ENCODE results near the gene COL4A6.

The COL4A6 gene

GRCh38 chrX:108316456-108316855, 121.8 kb downstream of the COL4A6 start:
- Histone ChIP-seq H3K9ac (no peak overlapping the region), H3K4me1 (no peaks in the 10 kb centered on the region), H3K36me3 (no peaks in the 10 kb centered on the region), H3K27ac (no peak overlapping the region), H3K9me3 (replicated peaks in 1 of 11) (peaks cover 0 to 10% (median 0%) of the 10 kb centered on the region in 11 experiments; a peak in 1 of 22 replicates), H3K4me2 (no peak overlapping the region), H3K27me3 (peaks cover 59 to 88% (median 83%) of the 10 kb centered on the region in 11 experiments), H3K4me3 (no peak overlapping the region), H4K20me1 (no peaks in the 10 kb centered on the region)
- no peak for TF ChIP-seq Cebpa-rat (IDR thresholded peaks at IDR 0.05)

GRCh38 chrX:108313669-108314068, 124.6 kb downstream of the COL4A6 start:
- no peaks in the 10 kb centered on the region for H3K36me3 ChIP-seq
- no peak for TF ChIP-seq Cebpa-rat (IDR thresholded peaks at IDR 0.05)
- H3K27ac ChIP-seq, result no peak overlapping the region
- no peaks in the 10 kb centered on the region for H3K4me1 ChIP-seq
- peaks cover 0 to 10% (median 0%) of the 10 kb centered on the region in 11 experiments; a peak in 1 of 22 replicates for H3K9me3 ChIP-seq (replicated peaks in 1 of 11)
- H3K4me2 ChIP-seq, result no peak overlapping the region
- H3K4me3 ChIP-seq, result no peak overlapping the region
- H3K27me3 ChIP-seq, result peaks cover 60 to 88% (median 83%) of the 10 kb centered on the region in 11 experiments
- no peaks in the 10 kb centered on the region for H4K20me1 ChIP-seq
- H3K9ac ChIP-seq, result no peak overlapping the region

GRCh38 chrX:108312957-108313356, 125.3 kb downstream of the COL4A6 start:
- Histone ChIP-seq H3K4me1 (no peaks in the 10 kb centered on the region), H3K27me3 (peaks cover 67 to 95% (median 90%) of the 10 kb centered on the region in 11 experiments), H3K4me2 (no peak overlapping the region), H3K9ac (no peak overlapping the region), H3K27ac (no peak overlapping the region), H3K4me3 (no peak overlapping the region), H3K36me3 (no peaks in the 10 kb centered on the region), H3K9me3 (replicated peaks in 1 of 11) (peaks cover 0 to 10% (median 0%) of the 10 kb centered on the region in 11 experiments; a peak in 1 of 22 replicates), H4K20me1 (no peaks in the 10 kb centered on the region; a peak in 1 of 22 replicates)
- TF ChIP-seq Cebpa-rat (IDR thresholded peaks at IDR 0.05), result no peak

- H3K4me1 ChIP-seq, result no peaks in the 10 kb centered on the region
- H3K27me3 ChIP-seq, result peaks cover 73 to 100% (median 96%) of the 10 kb centered on the region in 11 experiments
- H3K4me2 ChIP-seq, result no peak overlapping the region
- H3K27ac ChIP-seq, result no peak overlapping the region
- no peak overlapping the region for H3K9ac ChIP-seq
- H4K20me1 ChIP-seq, result peaks cover 0 to 3% (median 0%) of the 10 kb centered on the region in 11 experiments; a peak in 2 of 22 replicates
- no peak for TF ChIP-seq Cebpa-rat (IDR thresholded peaks at IDR 0.05)
- H3K36me3 ChIP-seq, result no peaks in the 10 kb centered on the region
- peaks cover 0 to 5% (median 0%) of the 10 kb centered on the region in 11 experiments; a peak in 1 of 22 replicates for H3K9me3 ChIP-seq (replicated peaks in 1 of 11)
- no peak overlapping the region for H3K4me3 ChIP-seq
These were observed 126.2 kb downstream of the COL4A6 start for GRCh38 chrX:108312011-108312410.

- Histone ChIP-seq H3K9ac (no peak overlapping the region), H3K4me1 (no peaks in the 10 kb centered on the region), H3K36me3 (no peaks in the 10 kb centered on the region), H3K9me3 (replicated peaks in 1 of 11) (no peaks in the 10 kb centered on the region), H3K27ac (no peak overlapping the region), H3K4me2 (no peak overlapping the region), H4K20me1 (peaks cover 0 to 3% (median 0%) of the 10 kb centered on the region in 11 experiments; a peak in 4 of 22 replicates), H3K27me3 (peaks cover 76 to 100% (median 96%) of the 10 kb centered on the region in 11 experiments), H3K4me3 (no peak overlapping the region)
- TF ChIP-seq Cebpa-rat (IDR thresholded peaks at IDR 0.05), result no peak
These were observed 127.7 kb downstream of the COL4A6 start for GRCh38 chrX:108310506-108310905.

- no peak overlapping the region for H3K4me2 ChIP-seq
- no peak overlapping the region for H3K9ac ChIP-seq
- H3K4me1 ChIP-seq, result no peaks in the 10 kb centered on the region
- peaks cover 0 to 3% (median 0%) of the 10 kb centered on the region in 11 experiments; a peak in 4 of 22 replicates for H4K20me1 ChIP-seq
- H3K27ac ChIP-seq, result no peak overlapping the region
- no peak overlapping the region for H3K4me3 ChIP-seq
- no peak for TF ChIP-seq Cebpa-rat (IDR thresholded peaks at IDR 0.05)
- no peaks in the 10 kb centered on the region for H3K9me3 ChIP-seq (replicated peaks in 1 of 11)
- H3K27me3 ChIP-seq, result peaks cover 87 to 100% (median 96%) of the 10 kb centered on the region in 11 experiments
- no peaks in the 10 kb centered on the region for H3K36me3 ChIP-seq
These were observed 129.1 kb downstream of the COL4A6 start for GRCh38 chrX:108309144-108309543.

- no peak overlapping the region for H3K4me3 ChIP-seq
- no peak overlapping the region for H3K27ac ChIP-seq
- no peak for TF ChIP-seq Cebpa-rat (IDR thresholded peaks at IDR 0.05)
- H3K27me3 ChIP-seq, result peaks cover 95 to 100% (median 100%) of the 10 kb centered on the region in 11 experiments
- H3K9ac ChIP-seq, result no peak overlapping the region
- H3K36me3 ChIP-seq, result no peaks in the 10 kb centered on the region
- H4K20me1 ChIP-seq, result peaks cover 0 to 3% (median 0%) of the 10 kb centered on the region in 11 experiments; a peak in 4 of 22 replicates
- no peaks in the 10 kb centered on the region for H3K9me3 ChIP-seq (replicated peaks in 1 of 11)
- H3K4me2 ChIP-seq, result no peak overlapping the region
- H3K4me1 ChIP-seq, result peaks cover 0 to 6% (median 0%) of the 10 kb centered on the region in 10 experiments; a peak in 3 of 20 replicates
These were observed 130.8 kb downstream of the COL4A6 start for GRCh38 chrX:108307132-108308085.

DNA sequence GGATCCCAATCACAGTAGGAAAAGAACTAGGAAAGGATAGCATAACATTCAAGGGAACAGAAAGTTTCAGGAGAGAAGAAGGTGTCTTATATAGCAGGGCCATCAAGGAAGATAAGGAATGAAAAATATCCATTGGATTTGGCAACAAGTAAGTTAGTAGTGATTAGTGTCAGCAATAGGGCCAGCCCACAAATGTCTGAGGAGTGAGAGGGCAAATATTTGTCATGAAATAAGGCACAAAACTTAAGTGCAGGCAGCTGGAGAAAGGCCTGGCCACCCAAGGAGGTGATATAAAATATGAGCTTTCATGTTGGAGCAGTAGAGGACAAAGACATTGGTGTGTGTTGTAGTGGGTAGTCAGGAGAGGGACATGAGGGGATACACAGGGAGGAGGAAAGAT, 132.1 kb downstream of the COL4A6 start:
- Histone ChIP-seq H3K4me3 (no peak overlapping the region), H3K27ac (no peak overlapping the region), H3K27me3 (peaks cover 93 to 100% (median 99%) of the 10 kb centered on the region in 11 experiments), H3K36me3 (no peaks in the 10 kb centered on the region), H3K4me2 (no peak overlapping the region), H3K4me1 (peaks cover 0 to 6% (median 0%) of the 10 kb centered on the region in 10 experiments; a peak in 3 of 20 replicates), H3K9me3 (replicated peaks in 1 of 11) (no peaks in the 10 kb centered on the region), H4K20me1 (peaks cover 0 to 3% (median 0%) of the 10 kb centered on the region in 11 experiments; a peak in 4 of 22 replicates), H3K9ac (no peak overlapping the region)
- TF ChIP-seq Cebpa-rat (IDR thresholded peaks at IDR 0.05), result no peak

GRCh38 chrX:108304757-108305156, 133.5 kb downstream of the COL4A6 start:
- no peak overlapping the region for H3K27ac ChIP-seq
- H3K4me3 ChIP-seq, result no peak overlapping the region
- TF ChIP-seq Cebpa-rat (IDR thresholded peaks at IDR 0.05), result no peak
- H4K20me1 ChIP-seq, result peaks cover 0 to 3% (median 0%) of the 10 kb centered on the region in 11 experiments; a peak in 4 of 22 replicates
- H3K9me3 ChIP-seq (replicated peaks in 1 of 11), result no peaks in the 10 kb centered on the region
- H3K27me3 ChIP-seq, result peaks cover 95 to 100% (median 99%) of the 10 kb centered on the region in 11 experiments
- no peak overlapping the region for H3K9ac ChIP-seq
- H3K4me1 ChIP-seq, result peaks cover 0 to 6% (median 0%) of the 10 kb centered on the region in 10 experiments; a peak in 3 of 20 replicates
- H3K4me2 ChIP-seq, result no peak overlapping the region
- H3K36me3 ChIP-seq, result no peaks in the 10 kb centered on the region

All from BLaER1 treated with 17β-estradiol and CSF1 and Interleukin-3, amounts not matched to agents 10 nM and 100 nM (cell line).